WTC11 (cell line): ENCODE measurements around the gene LDLR.

Experiments used
- IRF2 ChIP-seq: sonication (generic); formaldehyde crosslinking; IDR thresholded peaks from 2 replicates; pipeline ENCODE4 v1.8.0; 2022; ENCODE audit warnings: low read depth, missing genetic modification reagents, borderline replicate concordance
- TF ChIP-seq, protein P1 (sequence below): fragments of 200-600 bp; IDR thresholded peaks from 2 replicates; pipeline ENCODE4 v1.8.0; 2022; ENCODE audit warnings: antibody characterized with exemption
- TF ChIP-seq, protein P2 (sequence below): sonication (generic); formaldehyde crosslinking; IDR thresholded peaks from 2 replicates; pipeline ENCODE4 v1.8.1; 2023; ENCODE audit warnings: mild to moderate bottlenecking, missing genetic modification reagents
- TF ChIP-seq, protein P3 (sequence below): sonication (generic); formaldehyde crosslinking; IDR thresholded peaks from 2 replicates; pipeline ENCODE4 v1.8.1; 2023; ENCODE audit warnings: mild to moderate bottlenecking, missing genetic modification reagents, moderate library complexity

GRCh38 chr19:11088506-11089253, 583 bp upstream of the LDLR start:
- TF ChIP-seq, protein P1, sequence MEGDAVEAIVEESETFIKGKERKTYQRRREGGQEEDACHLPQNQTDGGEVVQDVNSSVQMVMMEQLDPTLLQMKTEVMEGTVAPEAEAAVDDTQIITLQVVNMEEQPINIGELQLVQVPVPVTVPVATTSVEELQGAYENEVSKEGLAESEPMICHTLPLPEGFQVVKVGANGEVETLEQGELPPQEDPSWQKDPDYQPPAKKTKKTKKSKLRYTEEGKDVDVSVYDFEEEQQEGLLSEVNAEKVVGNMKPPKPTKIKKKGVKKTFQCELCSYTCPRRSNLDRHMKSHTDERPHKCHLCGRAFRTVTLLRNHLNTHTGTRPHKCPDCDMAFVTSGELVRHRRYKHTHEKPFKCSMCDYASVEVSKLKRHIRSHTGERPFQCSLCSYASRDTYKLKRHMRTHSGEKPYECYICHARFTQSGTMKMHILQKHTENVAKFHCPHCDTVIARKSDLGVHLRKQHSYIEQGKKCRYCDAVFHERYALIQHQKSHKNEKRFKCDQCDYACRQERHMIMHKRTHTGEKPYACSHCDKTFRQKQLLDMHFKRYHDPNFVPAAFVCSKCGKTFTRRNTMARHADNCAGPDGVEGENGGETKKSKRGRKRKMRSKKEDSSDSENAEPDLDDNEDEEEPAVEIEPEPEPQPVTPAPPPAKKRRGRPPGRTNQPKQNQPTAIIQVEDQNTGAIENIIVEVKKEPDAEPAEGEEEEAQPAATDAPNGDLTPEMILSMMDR = no peak
- TF ChIP-seq, protein P2, sequence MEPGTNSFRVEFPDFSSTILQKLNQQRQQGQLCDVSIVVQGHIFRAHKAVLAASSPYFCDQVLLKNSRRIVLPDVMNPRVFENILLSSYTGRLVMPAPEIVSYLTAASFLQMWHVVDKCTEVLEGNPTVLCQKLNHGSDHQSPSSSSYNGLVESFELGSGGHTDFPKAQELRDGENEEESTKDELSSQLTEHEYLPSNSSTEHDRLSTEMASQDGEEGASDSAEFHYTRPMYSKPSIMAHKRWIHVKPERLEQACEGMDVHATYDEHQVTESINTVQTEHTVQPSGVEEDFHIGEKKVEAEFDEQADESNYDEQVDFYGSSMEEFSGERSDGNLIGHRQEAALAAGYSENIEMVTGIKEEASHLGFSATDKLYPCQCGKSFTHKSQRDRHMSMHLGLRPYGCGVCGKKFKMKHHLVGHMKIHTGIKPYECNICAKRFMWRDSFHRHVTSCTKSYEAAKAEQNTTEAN (CRISPR knock-in tag) = no peak
- no peak for TF ChIP-seq IRF2 (CRISPR knock-in tag)
- TF ChIP-seq, protein P3, sequence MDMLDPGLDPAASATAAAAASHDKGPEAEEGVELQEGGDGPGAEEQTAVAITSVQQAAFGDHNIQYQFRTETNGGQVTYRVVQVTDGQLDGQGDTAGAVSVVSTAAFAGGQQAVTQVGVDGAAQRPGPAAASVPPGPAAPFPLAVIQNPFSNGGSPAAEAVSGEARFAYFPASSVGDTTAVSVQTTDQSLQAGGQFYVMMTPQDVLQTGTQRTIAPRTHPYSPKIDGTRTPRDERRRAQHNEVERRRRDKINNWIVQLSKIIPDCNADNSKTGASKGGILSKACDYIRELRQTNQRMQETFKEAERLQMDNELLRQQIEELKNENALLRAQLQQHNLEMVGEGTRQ (CRISPR knock-in tag) = no peak
